Lung (tissue), 12 donors: ENCODE results near the gene C1orf141. TPM values are rescaled to one million over a fixed set of nuclear protein-coding genes. Genes with fewer than 3 reads are reported as not detected.

Experiments used
- ATAC-seq: fragments of 200-7000 bp; cut with Tn5 transposase; one replicate; pipeline ENCODE4 v1.9.1; 2020; ENCODE audit warnings: moderate number of reproducible peaks; ENCODE audit not compliant: insufficient read depth, low FRiP score
- DNase-seq, 3 donors: peaks; one replicate each; pipeline ENCODE4 v3.0.0-alpha.2; 2013 to 2017
- H3K27ac ChIP-seq, 2 donors: one replicate each; pipeline ENCODE4 v1.5.1; 2013; ENCODE audit warnings: mild to moderate bottlenecking in 2 of 2, moderate library complexity in 2 of 2, control low read depth in 1 of 2, inconsistent platforms in 1 of 2, low read depth in 1 of 2, low read length in 1 of 2
- H3K27me3 ChIP-seq, 3 donors: one replicate each; pipeline ENCODE4 v1.5.1; 2013; ENCODE audit warnings: low read length in 2 of 3; ENCODE audit not compliant: control insufficient read depth in 3 of 3, insufficient read depth in 3 of 3
- H3K36me3 ChIP-seq, 4 donors: one replicate each; pipeline ENCODE4 v1.5.1; 2013; ENCODE audit warnings: low read length in 4 of 4, mild to moderate bottlenecking in 1 of 4, moderate library complexity in 1 of 4; ENCODE audit not compliant: control insufficient read depth in 4 of 4, insufficient read depth in 4 of 4
- H3K4me1 ChIP-seq, 5 donors: one replicate each; pipeline ENCODE4 v1.5.1; 2013; ENCODE audit warnings: low read length in 5 of 5, mild to moderate bottlenecking in 2 of 5, moderate library complexity in 1 of 5; ENCODE audit not compliant: control insufficient read depth in 5 of 5, insufficient read depth in 5 of 5
- H3K4me3 ChIP-seq: one replicate; pipeline ENCODE4 v1.5.1; 2013; ENCODE audit warnings: mild to moderate bottlenecking, control low read depth, moderate library complexity
- H3K9ac ChIP-seq, 2 donors: one replicate each; pipeline ENCODE4 v1.5.1; 2013; ENCODE audit warnings: low read length in 2 of 2, control low read depth in 1 of 2; ENCODE audit not compliant: insufficient read depth in 1 of 2
- H3K9me3 ChIP-seq, 4 donors: one replicate each; pipeline ENCODE4 v1.5.1; 2013; ENCODE audit warnings: low read length in 3 of 4, mild to moderate bottlenecking in 1 of 4, moderate library complexity in 1 of 4; ENCODE audit not compliant: control insufficient read depth in 4 of 4, insufficient read depth in 3 of 4
- WGBS, 2 donors: extraction: QIAGEN DNeasy Blood & Tissue Kit; methylation state at CpG; one replicate each; pipeline ENCODE4 v1.1.7; 2013; 5-methylcytosine and 5-hydroxymethylcytosine counted together
- polyA plus RNA-seq, 2 donors: library from polyadenylated mRNA; stranded (reverse); fragments of 200-250 nt; gene quantifications; one replicate each; pipeline ENCODE4 v1.2.1, GENCODE V29; 2013
- total RNA-seq, 2 donors: library from RNA; depleted of rRNA in 1 of 2; stranded (reverse); fragments of >200 nt in 1 of 2; gene quantifications; one replicate each; pipeline ENCODE4 v1.2.1, GENCODE V29; 2014 to 2021
- TF ChIP-seq, protein P1 (sequence below): IDR thresholded peaks from 2 replicates; pipeline ENCODE4 v1.5.1; 2012; ENCODE audit warnings: mild to moderate bottlenecking; ENCODE audit errors: control extremely low read depth, extremely low read depth
- donor health status: control.
- donor health status: control.
- donor health status: Bipolar disorder and iron deficiency.
- donor health status: healthy.
- donor health status: DM: yes; HTN: yes; CAD: no.

The C1orf141 gene
- total and polyA plus RNA-seq, 4 donors = 0.49 to 11.4 (median 3.2) TPM

- peaks cover 0 to 4% (median under 1%) of the 10 kb centered on the region in 4 donors for H3K9me3 ChIP-seq
- no peak overlapping the region for H3K4me3 ChIP-seq
- 44 to 45% methylated on average over 2 of the region's 2 CpGs for WGBS, 2 donors
- H3K27me3 ChIP-seq = no peaks in the 10 kb centered on the region
- ATAC-seq = no peak
- H3K4me1 ChIP-seq = peaks cover 0 to 7% (median 0%) of the 10 kb centered on the region in 5 donors
- TF ChIP-seq, protein P1, sequence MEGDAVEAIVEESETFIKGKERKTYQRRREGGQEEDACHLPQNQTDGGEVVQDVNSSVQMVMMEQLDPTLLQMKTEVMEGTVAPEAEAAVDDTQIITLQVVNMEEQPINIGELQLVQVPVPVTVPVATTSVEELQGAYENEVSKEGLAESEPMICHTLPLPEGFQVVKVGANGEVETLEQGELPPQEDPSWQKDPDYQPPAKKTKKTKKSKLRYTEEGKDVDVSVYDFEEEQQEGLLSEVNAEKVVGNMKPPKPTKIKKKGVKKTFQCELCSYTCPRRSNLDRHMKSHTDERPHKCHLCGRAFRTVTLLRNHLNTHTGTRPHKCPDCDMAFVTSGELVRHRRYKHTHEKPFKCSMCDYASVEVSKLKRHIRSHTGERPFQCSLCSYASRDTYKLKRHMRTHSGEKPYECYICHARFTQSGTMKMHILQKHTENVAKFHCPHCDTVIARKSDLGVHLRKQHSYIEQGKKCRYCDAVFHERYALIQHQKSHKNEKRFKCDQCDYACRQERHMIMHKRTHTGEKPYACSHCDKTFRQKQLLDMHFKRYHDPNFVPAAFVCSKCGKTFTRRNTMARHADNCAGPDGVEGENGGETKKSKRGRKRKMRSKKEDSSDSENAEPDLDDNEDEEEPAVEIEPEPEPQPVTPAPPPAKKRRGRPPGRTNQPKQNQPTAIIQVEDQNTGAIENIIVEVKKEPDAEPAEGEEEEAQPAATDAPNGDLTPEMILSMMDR = no peak
- H3K9ac ChIP-seq = no peak overlapping the region
- no peak overlapping the region for H3K27ac ChIP-seq
- DNase-seq = no peak
- no peaks in the 10 kb centered on the region for H3K36me3 ChIP-seq
Observed at GRCh38 chr1:67114162-67114561, 20.6 kb downstream of the C1orf141 start.

GRCh38 chr1:67110352-67110751 lies 24.4 kb downstream of the C1orf141 start:
- Histone ChIP-seq H3K36me3 (no peaks in the 10 kb centered on the region), H3K27me3 (no peaks in the 10 kb centered on the region), H3K4me3 (no peak overlapping the region), H3K9ac (no peak overlapping the region), H3K27ac (no peak overlapping the region), H3K4me1 (no peaks in the 10 kb centered on the region), H3K9me3 (peaks cover 0 to 4% (median under 1%) of the 10 kb centered on the region in 4 donors)
- ATAC-seq (no peak), DNase-seq (no peak)
- TF ChIP-seq, protein P1 = no peak
- 0% methylated on average over 2 of the region's 2 CpGs for WGBS, 2 donors

GRCh38 chr1:67105508-67105907 lies 29.3 kb downstream of the C1orf141 start:
- Histone ChIP-seq H3K27me3 (peaks cover 0 to 6% (median 0%) of the 10 kb centered on the region in 3 donors), H3K9me3 (no peaks in the 10 kb centered on the region), H3K4me3 (no peak overlapping the region), H3K9ac (no peak overlapping the region), H3K27ac (no peak overlapping the region), H3K4me1 (no peaks in the 10 kb centered on the region), H3K36me3 (no peaks in the 10 kb centered on the region)
- ATAC-seq = no peak
- TF ChIP-seq, protein P1 = no peak
- DNase-seq = no peak
- 66 to 80% methylated on average over 2 of the region's 2 CpGs for WGBS, 2 donors

- WGBS, 2 donors = 83 to 91% methylated on average over 1 of the region's 1 CpG
- Histone ChIP-seq H3K9ac (no peak overlapping the region), H3K4me3 (no peak overlapping the region), H3K9me3 (no peaks in the 10 kb centered on the region), H3K27me3 (peaks cover 0 to 6% (median 0%) of the 10 kb centered on the region in 3 donors), H3K27ac (no peak overlapping the region), H3K4me1 (no peaks in the 10 kb centered on the region), H3K36me3 (no peaks in the 10 kb centered on the region)
- DNase-seq (no peak), ATAC-seq (no peak)
- TF ChIP-seq, protein P1 = no peak
Observed at GRCh38 chr1:67103548-67103947, 31.2 kb downstream of the C1orf141 start.
